Smooth muscle cell of trachea (primary cell): ENCODE results near the gene HSPB8. TPM values are rescaled to one million over a fixed set of nuclear protein-coding genes. Genes with fewer than 3 reads are reported as not detected.

Source experiments
- total RNA-seq: library from RNA; depleted of rRNA; stranded (reverse); fragments of >200 nt; gene quantifications from 2 replicates; pipeline ENCODE4 v1.2.1, GENCODE V29; 2014

The HSPB8 gene
- 9.0 and 26.8 TPM in 2 replicates for total RNA-seq

GRCh38 chr12:119178544-119179334 lies at the start of gene HSPB8:
TSS of gene HSPB8 (plus strand) at chr12:119178931. CDS start at chr12:119179313, 382 bp downstream.

Other genes with a start within 250 kb of the HSPB8 start
- gene SRRM4, start 197.4 kb upstream of the HSPB8 start, total RNA-seq = under 0.01 TPM in 1 of 2 replicates, not detected in the other
- not detected in 2 replicates for gene CCDC60, start 155.8 kb downstream of the HSPB8 start, total RNA-seq